ENCODE measurements around the gene PEAK1. TPM values are rescaled to one million over a fixed set of nuclear protein-coding genes. Genes with fewer than 3 reads are reported as not detected.
A peak's percentile ranks its signal among the peaks of the same experiment; 100 is the strongest.

Gene PEAK1
- total and polyA plus RNA-seq, 2 donors (not counting 3 experiments of a cell fraction or from before 2014, with no cell fraction given): 17.9 to 91.9 TPM

DNA sequence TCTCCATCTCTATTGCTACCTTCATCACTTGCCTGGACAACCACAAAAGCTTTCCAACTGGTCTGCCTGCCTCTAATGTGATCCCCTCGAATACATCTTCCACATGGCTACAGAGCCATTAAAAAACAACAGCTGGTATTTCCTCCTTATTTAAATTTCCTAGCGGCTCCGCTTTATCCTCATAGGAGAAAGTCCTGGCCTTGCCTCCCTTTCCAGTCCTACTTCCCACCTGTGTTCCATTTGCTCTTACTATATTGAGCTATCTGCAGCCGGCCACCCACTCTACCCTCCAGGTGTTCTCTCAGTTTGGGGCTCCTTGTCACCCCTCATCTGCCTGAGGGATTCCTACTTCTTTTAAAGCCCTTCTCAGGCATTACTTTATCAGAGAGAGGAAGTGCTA is 299.3 kb downstream of the PEAK1 start:
- Histone ChIP-seq H3K4me2 (ENCODE audit: insufficient read depth, low read length) (no peak overlapping the region), H2AFZ (ENCODE audit: low read depth, low read length) (no peak overlapping the region), H3K27me3 (ENCODE audit: control insufficient read depth in 2 of 2, insufficient read depth in 2 of 2, low read length in 2 of 2) (no peaks in the 10 kb centered on the region), H3K4me1 (ENCODE audit: control insufficient read depth, extremely low read depth, insufficient read depth, low read length) (peaks cover 14% of the 10 kb centered on the region), H3K9me3 (replicated peaks; ENCODE audit: control insufficient read depth, insufficient read depth, low read length) (no peaks in the 10 kb centered on the region), H4K20me1 (replicated peaks; ENCODE audit: control insufficient read depth, extremely low read depth, insufficient read depth, low read length) (no peaks in the 10 kb centered on the region), H3K36me3 (ENCODE audit: control insufficient read depth in 2 of 2, extremely low read depth in 1 of 2, insufficient read depth in 2 of 2, low read length in 2 of 2) (no peaks in the 10 kb centered on the region), H3K4me3 (replicated peaks in 1 of 3; ENCODE audit: insufficient read depth in 1 of 3, low read depth in 1 of 3, low read length in 3 of 3) (no peak overlapping the region), H3K27ac (ENCODE audit: insufficient read depth, low read depth, low read length) (no peak overlapping the region), H3K9me1 (replicated peaks; ENCODE audit: control insufficient read depth, extremely low read depth, insufficient read depth, low read length) (no peaks in the 10 kb centered on the region), H3K9ac (replicated peaks; ENCODE audit: extremely low read depth, insufficient read depth, low read length) (no peak overlapping the region), H3K79me2 (ENCODE audit: control insufficient read depth, insufficient read depth, low read length) (peaks cover 3% of the 10 kb centered on the region)
- TF ChIP-seq FOS (IDR thresholded peaks at IDR 0.05; ENCODE audit: borderline replicate concordance, insufficient read depth, low read length): no peak
- CTCF ChIA-PET: interaction anchor here (1.5 to 5.9 kb wide), 8 partner anchors 11 to 755 kb away, joined by 4 to 187 read pairs (median 19); partner anchors contain the start of gene LINGO1
- POLR2A ChIA-PET: no interaction called here
- no TSS peak for BruUV-seq (replicated peaks)
- dilution Hi-C loops (cut with MboI; ENCODE audit: extremely low pct_ligation_motif_present, low sequenced_read_pairs): no loop called here
- FAIRE-seq (no peak), DNase-seq (ENCODE audit: low read depth, low spot score) (no peak)
- intact Hi-C loops (cut with micrococcal nuclease): no loop called here

DNA sequence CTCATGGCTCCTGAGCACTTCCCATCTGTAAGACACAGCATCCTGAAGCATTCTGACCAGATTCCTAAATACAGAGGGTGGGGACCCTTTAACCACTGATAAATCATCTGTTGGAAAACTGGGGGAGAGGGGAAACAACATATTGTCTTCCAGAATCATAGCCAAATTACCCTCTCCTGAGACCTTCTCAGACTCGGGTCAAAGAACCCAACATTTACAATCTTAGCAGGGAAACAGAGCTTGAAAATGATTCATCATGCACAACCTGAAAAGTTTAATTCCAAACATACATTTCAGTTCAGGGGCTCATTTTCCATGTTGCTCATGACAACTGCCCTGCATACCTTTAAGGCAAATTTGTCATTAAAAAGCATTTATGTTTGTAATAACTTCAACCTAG is 300.5 kb downstream of the PEAK1 start:
- H3K27ac ChIP-seq (ENCODE audit: insufficient read depth, low read depth, low read length): no peak overlapping the region
- intact Hi-C loops (cut with micrococcal nuclease) (loop anchor here (1.0 kb wide), 4 partner anchors 67 to 424 kb away; no protein-coding TSS in a partner anchor), dilution Hi-C loops (cut with MboI; ENCODE audit: extremely low pct_ligation_motif_present, low sequenced_read_pairs) (no loop called here)
- H3K9me3 ChIP-seq (replicated peaks; ENCODE audit: control insufficient read depth, insufficient read depth, low read length): no peaks in the 10 kb centered on the region
- TF ChIP-seq MYC (IDR thresholded peaks at IDR 0.05; ENCODE audit: low read depth, low read length) (no peak), POLR2AphosphoS5 (IDR thresholded peaks at IDR 0.05; ENCODE audit: insufficient read depth, low read depth, low read length) (no peak), POLR2A (IDR thresholded peaks at IDR 0.05; ENCODE audit: low read depth, low read length) (no peak), GATA2 (IDR thresholded peaks at IDR 0.05; ENCODE audit: insufficient read depth, insufficient read length, low read depth, low read length) (no peak), FOS (IDR thresholded peaks at IDR 0.05; ENCODE audit: borderline replicate concordance, insufficient read depth, low read length) (no peak), EZH2 (IDR thresholded peaks at IDR 0.05; ENCODE audit: borderline replicate concordance, low read depth, low read length, severe bottlenecking) (no peak), JUN (IDR thresholded peaks at IDR 0.05; ENCODE audit: borderline replicate concordance, insufficient read depth, insufficient read length, low read depth) (no peak)
- TF ChIP-seq, protein P1, sequence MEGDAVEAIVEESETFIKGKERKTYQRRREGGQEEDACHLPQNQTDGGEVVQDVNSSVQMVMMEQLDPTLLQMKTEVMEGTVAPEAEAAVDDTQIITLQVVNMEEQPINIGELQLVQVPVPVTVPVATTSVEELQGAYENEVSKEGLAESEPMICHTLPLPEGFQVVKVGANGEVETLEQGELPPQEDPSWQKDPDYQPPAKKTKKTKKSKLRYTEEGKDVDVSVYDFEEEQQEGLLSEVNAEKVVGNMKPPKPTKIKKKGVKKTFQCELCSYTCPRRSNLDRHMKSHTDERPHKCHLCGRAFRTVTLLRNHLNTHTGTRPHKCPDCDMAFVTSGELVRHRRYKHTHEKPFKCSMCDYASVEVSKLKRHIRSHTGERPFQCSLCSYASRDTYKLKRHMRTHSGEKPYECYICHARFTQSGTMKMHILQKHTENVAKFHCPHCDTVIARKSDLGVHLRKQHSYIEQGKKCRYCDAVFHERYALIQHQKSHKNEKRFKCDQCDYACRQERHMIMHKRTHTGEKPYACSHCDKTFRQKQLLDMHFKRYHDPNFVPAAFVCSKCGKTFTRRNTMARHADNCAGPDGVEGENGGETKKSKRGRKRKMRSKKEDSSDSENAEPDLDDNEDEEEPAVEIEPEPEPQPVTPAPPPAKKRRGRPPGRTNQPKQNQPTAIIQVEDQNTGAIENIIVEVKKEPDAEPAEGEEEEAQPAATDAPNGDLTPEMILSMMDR (IDR thresholded peaks at IDR 0.05; ENCODE audit: extremely low read depth in 1 of 2, insufficient read depth in 1 of 2, low read depth in 1 of 2, low read length in 2 of 2): no peak
- TF ChIP-seq, protein P2, sequence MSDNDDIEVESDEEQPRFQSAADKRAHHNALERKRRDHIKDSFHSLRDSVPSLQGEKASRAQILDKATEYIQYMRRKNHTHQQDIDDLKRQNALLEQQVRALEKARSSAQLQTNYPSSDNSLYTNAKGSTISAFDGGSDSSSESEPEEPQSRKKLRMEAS (IDR thresholded peaks at IDR 0.05; ENCODE audit: insufficient read depth, insufficient read length): no peak
- H3K27me3 ChIP-seq (ENCODE audit: control insufficient read depth in 2 of 2, insufficient read depth in 2 of 2, low read length in 2 of 2): no peaks in the 10 kb centered on the region
- ChIA-PET POLR2A (no interaction called here), CTCF (interaction anchor here (0.7 to 5.9 kb wide), 43 partner anchors 9 to 756 kb away, joined by 3 to 187 read pairs (median 7); partner anchors contain the start of genes HMG20A, LINGO1 and PEAK1)
- H3K4me1 ChIP-seq (ENCODE audit: control insufficient read depth, extremely low read depth, insufficient read depth, low read length): peaks cover 14% of the 10 kb centered on the region
- H3K4me3 ChIP-seq (replicated peaks in 1 of 3; ENCODE audit: insufficient read depth in 1 of 3, low read depth in 1 of 3, low read length in 3 of 3): no peak overlapping the region
- FAIRE-seq (no peak), DNase-seq (ENCODE audit: low read depth, low spot score) (no peak)
- H3K9me1 ChIP-seq (replicated peaks; ENCODE audit: control insufficient read depth, extremely low read depth, insufficient read depth, low read length): no peaks in the 10 kb centered on the region
- no TSS peak for BruUV-seq (replicated peaks)
- no peak overlapping the region for H2AFZ ChIP-seq (ENCODE audit: low read depth, low read length)
- H3K9ac ChIP-seq (replicated peaks; ENCODE audit: extremely low read depth, insufficient read depth, low read length): no peak overlapping the region
- no peaks in the 10 kb centered on the region for H4K20me1 ChIP-seq (replicated peaks; ENCODE audit: control insufficient read depth, extremely low read depth, insufficient read depth, low read length)
- H3K36me3 ChIP-seq (ENCODE audit: control insufficient read depth in 2 of 2, extremely low read depth in 1 of 2, insufficient read depth in 2 of 2, low read length in 2 of 2): no peaks in the 10 kb centered on the region
- peaks cover 3% of the 10 kb centered on the region for H3K79me2 ChIP-seq (ENCODE audit: control insufficient read depth, insufficient read depth, low read length)
- H3K4me2 ChIP-seq (ENCODE audit: insufficient read depth, low read length): peak overlapping the region; percentile 13
